Duodenal mucosa (tissue), 2 donors: ENCODE data around the gene SLC39A7.

Source experiments
- H3K27ac ChIP-seq: one replicate; pipeline ENCODE4 v1.7.0; 2013; ENCODE audit warnings: low read depth, low read length
- H3K27me3 ChIP-seq, 2 donors: one replicate each; pipeline ENCODE4 v1.7.0; 2013; ENCODE audit warnings: low read length in 2 of 2, control low read depth in 1 of 2; ENCODE audit not compliant: insufficient read depth in 2 of 2, control insufficient read depth in 1 of 2
- H3K36me3 ChIP-seq, 2 donors: one replicate each; pipeline ENCODE4 v1.7.0; 2013; ENCODE audit warnings: low read length in 2 of 2, control low read depth in 1 of 2; ENCODE audit not compliant: insufficient read depth in 2 of 2, control insufficient read depth in 1 of 2
- H3K4me1 ChIP-seq, 2 donors: one replicate each; pipeline ENCODE4 v1.7.0; 2013; ENCODE audit warnings: low read length in 2 of 2, control low read depth in 1 of 2; ENCODE audit not compliant: insufficient read depth in 2 of 2, control insufficient read depth in 1 of 2
- H3K4me3 ChIP-seq, 2 donors: one replicate each; pipeline ENCODE4 v1.7.0; 2013; ENCODE audit warnings: low read length in 2 of 2, low read depth in 1 of 2
- H3K9ac ChIP-seq, 2 donors: one replicate each; pipeline ENCODE4 v1.7.0; 2013; ENCODE audit warnings: low read length in 2 of 2, low read depth in 1 of 2
- H3K9me3 ChIP-seq, 2 donors: one replicate each; pipeline ENCODE4 v1.7.0; 2013; ENCODE audit warnings: low read length in 2 of 2, control low read depth in 1 of 2; ENCODE audit not compliant: control insufficient read depth in 1 of 2

Gene SLC39A7

DNA sequence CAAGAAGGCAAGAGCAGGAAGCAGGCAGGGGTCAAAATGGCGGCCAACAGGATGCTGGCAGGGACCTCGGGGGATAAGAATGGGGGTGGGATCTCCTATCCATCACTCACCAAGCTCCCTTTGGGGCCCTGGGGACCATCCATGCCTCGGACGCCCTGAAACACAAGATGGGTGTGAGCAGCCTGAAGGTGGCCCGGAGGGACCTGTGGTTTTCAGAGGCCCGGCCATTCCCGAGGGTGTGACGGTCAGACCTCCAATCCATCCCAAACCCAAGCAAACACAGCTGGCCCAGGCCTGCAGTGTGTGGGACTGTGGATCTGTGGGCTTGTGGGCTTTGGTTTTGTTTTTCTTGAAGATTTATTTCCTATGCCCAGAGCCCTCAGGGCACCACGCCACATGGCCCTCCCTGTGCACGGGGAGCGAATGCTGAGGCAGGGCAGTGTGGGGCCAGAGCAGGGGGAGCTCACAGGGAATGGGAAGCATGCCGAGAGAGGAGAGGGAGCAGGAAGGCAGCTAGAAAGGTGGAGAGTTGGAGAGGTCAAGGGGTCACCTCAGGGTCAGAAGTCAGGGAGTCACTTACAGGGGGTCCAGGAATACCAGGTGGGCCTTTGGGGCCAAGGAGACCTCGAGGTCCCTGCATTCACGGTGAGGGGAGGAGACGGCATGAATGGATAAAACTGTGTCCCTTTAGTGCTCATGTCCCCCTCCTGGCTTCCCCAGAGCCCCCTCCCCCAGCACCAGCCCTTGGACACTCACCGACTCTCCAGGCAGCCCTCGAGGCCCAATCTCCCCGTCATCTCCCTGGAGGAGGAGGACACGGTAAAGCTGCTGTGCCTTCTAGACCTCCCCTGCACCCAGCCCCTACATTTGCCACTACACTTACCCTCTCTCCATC is 22.9 kb upstream of the SLC39A7 start:
- Histone ChIP-seq H3K36me3 (no peaks in the 10 kb centered on the region), H3K9ac (no peak overlapping the region)

DNA sequence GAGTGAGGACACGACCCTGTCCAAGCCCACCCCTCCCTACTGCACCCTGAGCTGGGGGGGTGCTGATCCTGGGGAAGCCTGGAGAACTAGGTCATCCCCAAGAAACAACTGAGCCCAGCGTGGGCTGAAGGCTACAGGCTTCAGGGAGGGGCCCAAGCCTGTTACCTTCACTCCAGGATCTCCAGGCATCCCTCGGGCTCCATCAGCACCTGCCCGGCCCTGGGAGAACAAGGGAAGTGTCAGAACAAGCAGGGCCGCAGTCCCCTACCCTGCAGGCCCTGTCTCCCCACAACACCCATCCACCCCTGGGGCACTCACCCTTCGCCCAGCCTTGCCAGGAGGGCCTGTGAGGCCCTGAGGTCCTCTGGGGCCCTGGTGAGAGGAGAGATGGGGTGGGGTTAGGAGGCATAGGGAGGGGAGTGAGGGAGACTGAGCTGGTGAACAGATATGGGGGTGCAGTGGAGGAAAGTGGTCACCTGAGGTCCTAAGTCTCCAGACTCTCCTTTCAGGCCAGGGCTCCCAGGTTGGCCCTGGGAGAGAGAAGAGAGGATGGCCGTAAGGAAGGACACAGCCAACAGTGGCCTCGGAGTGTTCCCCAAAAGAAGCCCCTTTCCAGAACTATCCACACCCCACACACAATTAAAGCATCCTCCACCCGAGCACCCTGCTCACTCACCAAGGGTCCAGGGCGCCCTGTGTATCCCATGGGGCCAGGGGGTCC is 21.8 kb upstream of the SLC39A7 start:
- no peaks in the 10 kb centered on the region for H3K9me3 ChIP-seq
- no peaks in the 10 kb centered on the region for H3K4me1 ChIP-seq
- no peaks in the 10 kb centered on the region for H3K36me3 ChIP-seq
- no peak overlapping the region for H3K9ac ChIP-seq
- no peak overlapping the region for H3K27ac ChIP-seq
- H3K4me3 ChIP-seq = no peak overlapping the region
- H3K27me3 ChIP-seq = peaks cover 0 to 2% of the 10 kb centered on the region in 2 donors

More for the DNA sequence above, 22.9 kb upstream of the SLC39A7 start:
- no peak overlapping the region for H3K4me3 ChIP-seq
- H3K27me3 ChIP-seq = peaks cover 2 to 4% of the 10 kb centered on the region in 2 donors
- H3K9me3 ChIP-seq = no peaks in the 10 kb centered on the region
- H3K4me1 ChIP-seq = no peaks in the 10 kb centered on the region
- no peak overlapping the region for H3K27ac ChIP-seq

DNA sequence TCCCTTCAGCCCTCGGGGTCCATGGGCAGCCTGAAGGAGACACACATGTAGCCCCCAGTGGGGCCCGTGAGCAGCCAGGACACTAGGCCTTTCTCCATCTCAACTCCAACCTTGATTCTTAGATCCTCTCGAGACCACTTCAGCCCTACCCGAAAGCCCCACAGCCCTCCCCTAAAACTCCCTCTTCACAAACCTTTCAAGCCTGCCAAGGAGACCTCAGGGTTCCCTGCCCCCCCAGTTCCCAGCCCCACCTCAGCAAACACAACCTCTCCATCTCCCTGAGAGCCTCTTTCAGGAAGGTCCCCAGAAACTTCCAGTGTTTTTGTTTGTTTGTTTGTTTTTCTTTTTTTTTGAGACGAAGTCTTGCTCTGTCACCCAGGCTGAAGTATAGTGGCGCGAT is 19.5 kb upstream of the SLC39A7 start:
- H3K27ac ChIP-seq = no peak overlapping the region
- H3K4me1 ChIP-seq = no peaks in the 10 kb centered on the region
- H3K27me3 ChIP-seq = no peaks in the 10 kb centered on the region
- no peak overlapping the region for H3K4me3 ChIP-seq
- H3K36me3 ChIP-seq = no peaks in the 10 kb centered on the region
- no peaks in the 10 kb centered on the region for H3K9me3 ChIP-seq
- H3K9ac ChIP-seq = no peak overlapping the region

DNA sequence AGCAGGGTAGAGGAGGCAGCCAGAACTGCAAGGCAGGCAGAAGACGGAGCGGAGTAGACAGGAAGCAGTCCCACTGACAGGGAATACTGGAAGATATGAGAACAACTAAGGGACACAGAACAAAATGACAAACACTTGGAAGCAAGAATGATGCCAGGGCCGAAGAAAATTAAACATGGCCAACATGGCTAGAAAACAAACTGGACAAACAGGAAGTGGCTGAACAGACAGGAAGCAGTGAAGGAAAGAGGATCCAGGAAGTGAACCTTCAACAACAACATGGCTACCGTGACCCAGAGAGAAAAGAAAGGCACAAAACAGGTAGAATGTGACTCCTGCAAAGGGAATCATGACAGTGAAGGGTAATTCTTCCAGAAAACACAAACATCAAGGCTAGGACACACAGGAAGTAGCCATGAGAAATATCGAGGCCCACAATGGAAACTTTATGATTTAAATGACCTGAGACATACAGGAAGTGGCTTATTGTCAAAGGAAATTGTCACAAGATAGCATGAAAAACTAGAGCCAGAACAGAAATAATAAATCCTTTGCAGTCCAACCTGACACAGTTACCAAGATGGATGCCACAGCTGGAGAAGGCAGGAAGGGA is 17.5 kb upstream of the SLC39A7 start:
- Histone ChIP-seq H3K9me3 (no peaks in the 10 kb centered on the region), H3K36me3 (no peaks in the 10 kb centered on the region), H3K4me3 (peak overlapping the region in 1 of 2 donors; percentile 17), H3K9ac (no peak overlapping the region), H3K27ac (no peak overlapping the region), H3K27me3 (no peaks in the 10 kb centered on the region), H3K4me1 (no peaks in the 10 kb centered on the region)

DNA sequence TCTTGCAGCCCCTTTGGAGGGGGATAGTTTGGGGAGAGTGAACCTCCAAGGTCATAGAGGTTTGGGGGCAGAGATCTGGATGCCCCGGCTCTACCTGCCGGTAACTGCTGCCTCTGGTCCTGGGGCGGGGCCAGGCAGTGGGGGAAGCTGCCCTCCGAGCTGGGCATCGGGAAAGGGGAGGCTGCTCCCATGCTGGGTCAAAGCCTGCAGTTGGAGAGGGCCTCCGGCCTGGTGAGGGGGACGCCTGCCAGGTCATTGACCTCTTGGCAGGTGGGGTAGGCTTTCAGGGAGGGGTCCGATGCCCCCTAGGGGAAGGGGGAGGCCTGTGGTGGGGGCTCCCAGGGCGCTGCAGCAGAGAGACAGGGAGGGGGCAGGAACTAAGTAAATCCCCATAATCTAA is 15.5 kb upstream of the SLC39A7 start:
- no peak overlapping the region for H3K27ac ChIP-seq
- H3K9ac ChIP-seq = no peak overlapping the region
- H3K9me3 ChIP-seq = no peaks in the 10 kb centered on the region
- no peaks in the 10 kb centered on the region for H3K36me3 ChIP-seq
- H3K27me3 ChIP-seq = peaks cover 0 to 11% of the 10 kb centered on the region in 2 donors
- no peak overlapping the region for H3K4me3 ChIP-seq
- no peaks in the 10 kb centered on the region for H3K4me1 ChIP-seq

DNA sequence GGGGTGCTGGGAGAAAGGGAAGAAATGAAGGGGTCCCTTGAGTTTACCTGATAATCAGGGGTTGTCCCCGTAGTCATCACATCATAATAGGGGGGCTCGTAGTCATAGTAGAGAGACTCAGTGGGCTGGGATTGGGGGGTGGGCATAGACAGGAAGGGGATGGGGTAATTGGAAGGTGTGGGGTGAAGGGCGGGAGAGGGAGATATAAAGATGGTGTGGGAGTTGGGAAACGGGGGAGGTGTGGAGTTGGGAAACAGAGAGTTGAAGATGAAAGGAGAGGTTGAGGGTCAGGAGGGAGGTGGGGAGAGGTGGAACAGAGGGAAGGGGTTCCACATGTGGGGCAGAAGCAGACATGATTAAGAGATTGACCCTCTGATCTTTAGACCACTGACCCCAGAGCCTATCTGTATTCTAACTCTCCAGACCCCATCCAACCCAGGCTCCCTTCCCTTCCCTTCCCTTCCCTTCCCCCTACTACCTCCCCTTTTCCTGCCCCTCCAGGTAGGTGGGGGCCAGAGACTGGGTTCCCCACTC is 14.9 kb upstream of the SLC39A7 start:
- no peaks in the 10 kb centered on the region for H3K9me3 ChIP-seq
- H3K36me3 ChIP-seq = no peaks in the 10 kb centered on the region
- H3K27ac ChIP-seq = no peak overlapping the region
- peaks cover 0 to 16% of the 10 kb centered on the region in 2 donors for H3K27me3 ChIP-seq
- no peak overlapping the region for H3K4me3 ChIP-seq
- H3K4me1 ChIP-seq = no peaks in the 10 kb centered on the region
- no peak overlapping the region for H3K9ac ChIP-seq

DNA sequence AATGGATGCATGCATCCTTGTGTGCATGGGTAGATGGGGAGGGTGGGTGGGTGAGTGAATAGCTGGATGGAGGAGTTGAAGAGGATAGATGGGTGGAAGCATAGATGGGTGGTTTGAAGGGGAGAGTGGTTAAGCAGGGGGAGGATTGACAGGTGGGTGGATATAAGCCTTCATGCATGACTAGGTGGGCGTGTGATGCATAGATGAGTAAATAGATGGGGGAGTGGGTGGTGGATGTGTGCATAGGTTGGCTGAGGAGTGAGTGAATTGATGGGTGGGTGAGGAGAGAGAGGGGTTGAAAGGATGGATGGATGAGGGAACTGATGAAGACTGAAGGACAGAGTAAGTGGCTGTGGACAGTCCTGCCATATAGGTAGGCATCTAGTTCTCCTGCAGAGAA is 12.9 kb upstream of the SLC39A7 start:
- Histone ChIP-seq H3K27me3 (peaks cover 12 to 35% of the 10 kb centered on the region in 2 donors), H3K27ac (no peak overlapping the region), H3K9ac (no peak overlapping the region), H3K9me3 (no peaks in the 10 kb centered on the region), H3K4me3 (no peak overlapping the region), H3K36me3 (no peaks in the 10 kb centered on the region), H3K4me1 (peaks cover 8 to 10% of the 10 kb centered on the region in 2 donors)

DNA sequence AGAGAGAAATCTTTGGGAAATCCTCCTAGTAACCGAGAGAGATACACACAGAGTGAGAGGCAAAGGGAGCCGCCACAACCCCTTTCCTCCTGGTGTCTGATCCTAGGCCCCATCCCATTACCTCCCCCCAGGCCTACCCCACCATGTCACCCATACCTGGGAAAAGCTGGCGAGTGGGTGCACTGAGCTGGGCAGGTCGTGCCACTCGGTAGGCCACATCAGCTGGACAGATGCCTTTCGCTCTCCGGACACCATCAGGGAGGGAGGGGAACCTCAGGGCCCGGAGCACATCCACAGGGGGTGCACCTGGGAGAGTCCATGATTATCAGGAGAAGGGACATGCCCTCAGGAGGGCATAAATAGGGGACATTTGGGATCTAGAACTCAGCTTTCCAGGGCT is 11.5 kb upstream of the SLC39A7 start:
- peaks cover 10 to 13% of the 10 kb centered on the region in 2 donors for H3K4me1 ChIP-seq

DNA sequence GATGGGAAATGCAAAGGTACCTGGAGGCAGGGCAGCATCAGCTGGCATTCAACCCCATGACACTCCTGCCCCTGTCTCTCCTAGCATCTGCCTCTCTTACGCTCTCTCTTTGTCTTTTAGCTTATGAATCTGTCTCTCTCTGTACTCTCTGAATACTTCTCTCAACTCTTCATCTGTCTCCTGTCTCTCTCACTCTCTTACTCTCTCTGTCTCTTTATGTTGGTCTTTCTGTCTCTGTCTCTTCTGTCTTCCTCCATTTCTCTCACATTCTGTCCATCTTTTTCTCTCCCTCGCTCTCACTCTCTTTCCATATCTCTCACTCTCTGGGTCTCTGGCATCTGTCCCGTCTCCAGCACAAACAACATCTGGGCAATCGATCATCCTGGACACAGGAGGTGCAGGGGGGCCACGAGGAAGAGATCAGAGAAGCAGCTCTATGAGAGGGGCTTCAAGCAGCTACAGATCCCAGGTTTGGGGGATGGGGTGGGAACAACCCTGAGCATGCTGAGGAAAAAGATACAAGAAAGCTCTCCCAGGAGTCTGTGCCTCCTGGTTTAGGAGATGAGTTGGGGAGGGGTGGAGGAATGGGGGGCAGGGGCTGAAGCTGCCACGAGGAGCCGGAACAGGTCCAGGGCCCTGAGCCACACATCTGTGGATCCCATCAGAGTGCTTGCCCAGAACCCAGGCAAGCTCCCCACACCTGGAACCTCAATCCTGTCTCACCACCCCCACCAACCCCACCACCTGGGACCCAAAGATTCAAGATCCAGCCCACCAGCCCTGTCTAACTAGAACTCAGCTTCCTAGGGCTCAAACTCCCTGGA is 10.8 kb upstream of the SLC39A7 start:
- Histone ChIP-seq H3K9ac (no peak overlapping the region), H3K4me3 (no peak overlapping the region), H3K4me1 (peaks cover 10 to 13% of the 10 kb centered on the region in 2 donors), H3K27ac (no peak overlapping the region), H3K9me3 (no peaks in the 10 kb centered on the region), H3K27me3 (peaks cover 12 to 37% of the 10 kb centered on the region in 2 donors), H3K36me3 (peaks cover 9% of the 10 kb centered on the region in 2 donors)

More for the DNA sequence above, 11.5 kb upstream of the SLC39A7 start:
- Histone ChIP-seq H3K9me3 (no peaks in the 10 kb centered on the region), H3K36me3 (peaks cover 3% of the 10 kb centered on the region in 2 donors), H3K4me3 (no peak overlapping the region), H3K27ac (no peak overlapping the region), H3K9ac (no peak overlapping the region), H3K27me3 (peaks cover 12 to 37% of the 10 kb centered on the region in 2 donors)
